Activated T-cell treated with anti-CD3 and anti-CD28 coated beads for 48 hours (primary cell): Measurements from ENCODE around the gene GRIN2D.

Experiments
- DNase-seq: peaks from one replicate; pipeline ENCODE4 v3.0.0-alpha.2; 2020; ENCODE audit warnings: low read depth

Gene GRIN2D

DNA sequence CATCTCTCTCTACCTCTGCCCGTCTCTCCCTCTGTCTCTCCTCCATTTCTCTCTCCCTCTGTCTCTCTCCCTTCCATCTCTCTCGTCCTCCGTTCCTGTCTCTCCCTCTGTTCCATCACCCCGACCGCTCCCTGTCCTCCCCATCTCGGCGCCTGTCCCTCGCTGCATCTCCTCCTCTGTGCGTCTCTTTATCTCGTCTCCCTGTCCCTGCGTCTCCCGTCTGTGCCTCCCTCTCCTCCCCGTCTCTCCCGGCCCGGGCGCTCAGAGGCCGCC lies 4.6 kb downstream of the GRIN2D start:
- no peak for DNase-seq

DNA sequence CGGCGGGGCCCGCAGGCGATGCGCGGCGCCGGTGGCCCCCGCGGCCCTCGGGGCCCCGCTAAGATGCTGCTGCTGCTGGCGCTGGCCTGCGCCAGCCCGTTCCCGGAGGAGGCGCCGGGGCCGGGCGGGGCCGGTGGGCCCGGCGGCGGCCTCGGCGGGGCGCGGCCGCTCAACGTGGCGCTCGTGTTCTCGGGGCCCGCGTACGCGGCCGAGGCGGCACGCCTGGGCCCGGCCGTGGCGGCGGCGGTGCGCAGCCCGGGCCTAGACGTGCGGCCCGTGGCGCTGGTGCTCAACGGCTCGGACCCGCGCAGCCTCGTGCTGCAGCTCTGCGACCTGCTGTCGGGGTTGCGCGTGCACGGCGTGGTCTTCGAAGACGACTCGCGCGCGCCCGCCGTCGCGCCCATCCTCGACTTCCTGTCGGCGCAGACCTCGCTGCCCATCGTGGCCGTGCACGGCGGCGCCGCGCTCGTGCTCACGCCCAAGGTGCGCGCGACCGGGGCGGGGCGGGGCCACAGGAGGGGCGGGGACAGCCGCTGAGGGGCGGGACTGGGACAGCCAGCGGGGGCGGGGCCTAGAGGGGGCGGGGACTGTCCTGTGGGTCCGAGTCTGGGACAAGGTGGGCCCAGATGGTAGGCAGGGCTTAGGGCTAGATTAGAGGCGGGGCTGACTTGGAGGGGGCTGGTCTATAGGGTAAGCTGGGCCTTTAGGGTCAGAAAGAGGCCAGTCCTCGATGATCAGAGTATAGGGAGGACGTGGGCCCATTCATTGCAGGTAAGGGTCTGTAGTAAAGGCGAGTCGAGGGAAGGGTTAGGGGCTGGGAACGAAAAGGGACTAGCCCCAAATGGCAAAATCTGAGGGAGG lies 5.1 kb downstream of the GRIN2D start:
- DNase-seq, result peak; percentile 88

DNA sequence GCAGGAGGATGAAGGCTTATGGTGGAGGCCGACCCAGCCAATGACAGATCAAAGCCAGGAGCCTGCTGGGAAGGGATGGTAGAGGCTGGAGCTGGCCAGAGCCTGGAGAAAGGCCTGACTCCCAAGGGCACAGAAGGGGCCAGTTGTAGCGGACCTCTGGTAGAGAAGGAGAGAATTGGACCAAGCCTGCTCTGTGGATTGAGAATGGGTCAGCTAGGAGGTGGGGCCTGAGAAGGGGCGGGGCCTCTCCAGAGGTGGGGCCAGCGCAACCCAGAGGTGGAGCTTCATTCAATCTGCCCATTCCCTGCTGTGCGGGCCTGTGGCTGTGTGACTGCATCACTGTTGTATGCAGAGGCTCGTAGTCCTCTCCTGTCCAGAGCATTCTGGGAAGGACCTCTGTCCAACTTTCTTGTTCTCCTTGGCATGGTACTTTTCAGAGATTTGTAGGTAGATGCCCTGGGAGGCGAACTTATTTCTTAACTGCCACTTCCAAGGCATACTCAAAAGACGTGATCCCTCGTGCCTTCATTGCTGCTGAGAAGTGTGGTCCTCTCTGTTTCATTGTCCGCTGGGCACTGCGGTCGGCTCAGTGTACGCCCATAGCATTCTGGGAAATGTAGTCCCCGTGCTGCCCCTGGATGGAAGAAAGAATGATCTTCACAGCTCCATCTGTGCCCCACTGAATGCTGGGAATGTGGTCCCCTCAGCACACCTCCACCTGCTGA lies 6.7 kb downstream of the GRIN2D start:
- no peak for DNase-seq

DNA sequence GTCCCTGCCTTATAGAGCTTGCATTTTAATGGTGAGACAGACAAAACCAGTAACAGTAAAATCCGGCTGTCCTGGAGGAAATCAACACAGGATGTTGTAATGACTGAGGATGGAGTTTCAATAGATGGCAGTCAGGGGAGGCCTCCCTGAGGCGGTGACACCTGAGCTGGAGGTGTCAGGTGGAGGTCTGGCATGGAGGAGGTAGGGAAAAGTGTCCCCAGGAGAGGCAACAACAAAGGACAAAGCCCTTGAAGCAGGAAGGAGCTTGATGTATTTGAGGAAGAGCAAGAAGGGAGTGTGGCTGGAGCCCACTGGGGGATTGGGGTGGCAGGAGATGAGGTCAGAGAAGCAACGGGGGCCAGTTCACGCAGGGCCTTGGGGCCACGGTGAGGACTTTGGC lies 7.8 kb downstream of the GRIN2D start:
- no peak for DNase-seq

DNA sequence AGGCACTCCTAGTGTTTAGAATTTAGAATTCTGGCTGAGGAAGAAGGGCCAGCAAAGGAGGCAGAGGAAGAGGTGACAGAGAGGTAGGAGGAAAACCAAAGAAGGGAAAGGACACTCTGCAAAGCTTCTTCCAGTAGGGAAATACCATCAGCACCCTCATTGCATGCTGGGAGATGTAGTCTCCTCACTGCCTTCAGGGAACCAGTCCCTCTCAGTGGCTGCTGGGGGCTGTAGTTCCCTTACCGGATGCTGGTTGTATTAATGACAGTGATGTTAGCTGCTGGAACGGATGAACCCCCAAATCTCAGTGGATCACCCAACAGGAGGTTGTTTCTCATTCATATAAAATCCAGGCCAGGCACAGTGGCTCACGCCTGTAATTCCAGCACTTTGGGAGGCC lies 10.1 kb downstream of the GRIN2D start:
- no peak for DNase-seq

DNA sequence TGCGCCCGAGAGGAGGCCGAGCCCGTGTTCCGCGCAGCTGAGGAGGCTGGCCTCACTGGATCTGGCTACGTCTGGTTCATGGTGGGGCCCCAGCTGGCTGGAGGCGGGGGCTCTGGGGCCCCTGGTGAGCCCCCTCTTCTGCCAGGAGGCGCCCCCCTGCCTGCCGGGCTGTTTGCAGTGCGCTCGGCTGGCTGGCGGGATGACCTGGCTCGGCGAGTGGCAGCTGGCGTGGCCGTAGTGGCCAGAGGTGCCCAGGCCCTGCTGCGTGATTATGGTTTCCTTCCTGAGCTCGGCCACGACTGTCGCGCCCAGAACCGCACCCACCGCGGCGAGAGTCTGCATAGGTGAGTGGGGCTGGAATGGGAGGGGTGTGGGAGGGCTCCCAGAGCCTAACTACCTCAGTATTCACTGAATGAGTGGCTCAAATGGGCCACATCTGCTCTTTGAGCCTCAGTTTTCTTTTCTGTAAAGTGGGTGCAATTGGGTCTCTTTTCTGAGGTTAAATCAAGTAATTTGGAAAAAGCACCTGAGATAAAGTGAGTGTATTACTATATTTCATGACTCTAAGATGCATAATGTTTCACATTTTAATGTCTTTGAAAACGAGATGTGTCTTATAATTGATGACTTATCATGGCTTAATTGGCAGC lies 11.7 kb downstream of the GRIN2D start:
- no peak for DNase-seq

DNA sequence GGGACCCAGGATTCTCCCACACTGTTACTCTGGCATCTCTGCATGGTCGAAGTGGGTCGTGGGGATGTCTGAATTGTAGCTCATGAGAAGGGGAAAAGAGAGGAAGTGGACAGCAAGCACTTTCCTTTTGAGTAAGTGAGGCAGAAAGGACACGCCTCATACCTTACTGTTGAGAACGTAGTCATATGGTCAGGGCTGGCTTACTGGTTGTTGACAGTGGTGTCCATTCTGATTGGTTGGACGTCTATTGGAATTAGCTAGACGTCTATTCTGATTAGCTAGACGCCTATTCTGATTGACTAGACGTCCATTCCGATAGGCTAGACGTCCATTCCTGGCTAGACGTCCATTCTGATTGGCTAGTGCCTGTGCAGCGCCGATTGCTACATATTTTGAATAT lies 12.4 kb downstream of the GRIN2D start:
- DNase-seq, result no peak

DNA sequence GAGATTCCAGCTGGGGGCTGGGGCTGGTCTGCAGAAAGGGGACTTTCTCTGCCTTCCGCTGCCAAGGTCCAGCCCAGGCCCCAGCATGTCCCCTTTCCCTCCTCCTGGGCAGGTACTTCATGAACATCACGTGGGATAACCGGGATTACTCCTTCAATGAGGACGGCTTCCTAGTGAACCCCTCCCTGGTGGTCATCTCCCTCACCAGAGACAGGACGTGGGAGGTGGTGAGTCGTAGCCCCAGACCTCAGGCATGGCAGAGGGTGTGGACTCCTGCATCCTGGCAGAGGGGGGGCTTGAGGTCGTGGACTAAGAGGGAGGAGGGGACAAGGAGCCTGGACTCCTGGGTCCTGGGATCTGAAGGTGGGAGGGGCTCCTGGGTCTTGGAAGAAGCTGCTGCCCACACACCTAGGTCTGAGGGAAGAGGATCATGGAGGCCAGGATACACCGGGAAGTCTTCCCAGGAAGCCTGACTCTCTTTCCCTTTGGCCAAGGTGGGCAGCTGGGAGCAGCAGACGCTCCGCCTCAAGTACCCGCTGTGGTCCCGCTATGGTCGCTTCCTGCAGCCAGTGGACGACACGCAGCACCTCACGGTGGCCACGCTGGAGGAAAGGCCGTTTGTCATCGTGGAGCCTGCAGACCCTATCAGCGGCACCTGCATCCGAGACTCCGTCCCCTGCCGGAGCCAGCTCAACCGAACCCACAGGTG lies 20.6 kb downstream of the GRIN2D start:
- DNase-seq, result no peak

DNA sequence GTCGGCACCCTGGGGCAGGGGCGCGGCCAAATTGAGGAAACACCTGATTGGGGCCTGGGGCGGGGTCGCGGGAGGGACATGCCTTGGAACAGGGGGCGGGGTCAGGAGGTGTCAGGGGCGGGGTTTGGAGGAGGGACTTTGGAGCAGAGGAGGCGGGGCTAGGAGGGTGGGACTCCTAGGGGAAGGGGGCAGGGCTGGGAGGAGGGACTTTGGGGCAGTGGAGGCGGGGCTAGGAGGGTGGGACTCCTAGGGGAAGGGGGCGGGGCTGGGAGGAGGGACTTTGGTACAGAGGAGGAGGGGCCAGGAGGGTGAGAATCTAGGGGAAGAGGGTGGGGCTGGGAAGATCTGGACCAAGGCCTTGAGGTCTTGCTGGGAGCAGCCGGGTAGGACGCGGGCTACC lies 21.9 kb downstream of the GRIN2D start:
- DNase-seq, result peak; percentile 73

DNA sequence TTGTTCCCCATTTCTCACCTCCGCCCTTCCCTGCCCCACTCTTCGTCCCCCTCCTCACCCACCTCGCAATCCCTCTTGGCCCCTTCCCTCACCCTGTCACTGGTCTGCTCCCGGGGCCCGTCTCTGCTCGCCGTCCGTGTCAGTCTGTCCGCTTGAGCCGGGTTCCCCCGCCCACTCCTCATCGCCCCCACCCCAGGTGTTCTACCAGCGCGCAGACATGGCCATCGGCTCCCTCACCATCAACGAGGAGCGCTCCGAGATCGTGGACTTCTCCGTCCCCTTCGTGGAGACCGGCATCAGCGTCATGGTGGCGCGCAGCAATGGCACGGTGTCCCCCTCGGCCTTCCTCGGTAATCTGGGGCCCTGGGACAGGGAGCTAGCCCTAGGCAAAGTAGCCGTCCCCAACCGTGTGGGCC lies 22.3 kb downstream of the GRIN2D start:
- DNase-seq, result no peak

DNA sequence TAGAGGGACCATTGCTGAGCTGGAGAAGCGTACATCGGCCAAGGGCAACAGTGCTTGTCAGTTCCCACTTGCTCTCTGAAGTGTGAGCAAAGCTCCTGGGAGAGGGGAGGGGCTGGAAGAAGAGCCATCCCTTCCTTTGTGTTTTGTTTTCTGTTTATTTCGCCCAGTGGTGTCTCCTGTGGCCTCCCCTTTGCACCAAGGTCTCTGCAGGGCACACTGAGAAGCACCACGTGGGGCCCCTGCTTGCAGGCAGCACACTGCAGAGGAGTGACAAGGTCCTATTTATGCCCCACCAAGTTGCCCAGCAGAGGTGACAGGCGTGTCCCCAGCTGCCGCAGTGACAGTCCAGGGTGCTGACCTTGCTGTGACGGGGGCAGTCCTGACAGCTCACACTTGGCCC lies 24.0 kb downstream of the GRIN2D start:
- DNase-seq, result no peak

DNA sequence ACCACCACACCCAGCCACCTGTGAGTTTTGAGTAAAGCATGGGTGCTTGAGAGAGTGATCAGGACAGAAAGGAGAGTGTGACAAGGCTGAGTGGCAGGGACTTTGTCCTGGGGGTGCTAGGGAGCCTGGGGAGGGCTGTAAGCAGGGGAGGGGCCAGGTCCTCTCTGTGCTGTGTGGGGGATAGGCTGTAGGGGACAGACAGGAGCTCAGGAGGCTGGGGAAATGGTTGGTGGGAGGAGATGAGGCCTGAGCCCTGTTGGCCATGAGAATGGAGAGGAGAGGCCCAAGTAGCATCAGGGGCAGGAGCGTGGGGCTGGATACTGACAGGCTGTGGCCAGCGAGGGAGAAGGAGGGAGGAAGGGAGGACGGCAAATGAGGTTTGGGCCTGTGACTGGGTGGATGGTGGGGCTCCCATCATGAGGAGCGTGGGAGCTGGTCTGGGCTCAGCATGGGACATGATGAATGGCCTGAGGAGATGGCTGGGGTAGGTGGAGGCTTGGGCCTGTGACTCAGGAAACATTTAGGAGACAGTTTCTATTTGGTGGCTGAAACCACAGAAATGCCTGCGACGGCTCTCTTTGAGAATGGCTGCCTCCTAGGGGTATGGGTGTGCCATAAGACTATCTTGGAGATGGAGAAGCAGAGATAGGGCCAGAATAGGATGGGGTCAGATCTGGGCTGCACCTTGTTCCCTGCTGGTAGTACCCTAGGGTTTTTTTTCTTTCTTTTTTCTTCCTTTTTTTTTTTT lies 25.0 kb downstream of the GRIN2D start:
- no peak for DNase-seq

DNA sequence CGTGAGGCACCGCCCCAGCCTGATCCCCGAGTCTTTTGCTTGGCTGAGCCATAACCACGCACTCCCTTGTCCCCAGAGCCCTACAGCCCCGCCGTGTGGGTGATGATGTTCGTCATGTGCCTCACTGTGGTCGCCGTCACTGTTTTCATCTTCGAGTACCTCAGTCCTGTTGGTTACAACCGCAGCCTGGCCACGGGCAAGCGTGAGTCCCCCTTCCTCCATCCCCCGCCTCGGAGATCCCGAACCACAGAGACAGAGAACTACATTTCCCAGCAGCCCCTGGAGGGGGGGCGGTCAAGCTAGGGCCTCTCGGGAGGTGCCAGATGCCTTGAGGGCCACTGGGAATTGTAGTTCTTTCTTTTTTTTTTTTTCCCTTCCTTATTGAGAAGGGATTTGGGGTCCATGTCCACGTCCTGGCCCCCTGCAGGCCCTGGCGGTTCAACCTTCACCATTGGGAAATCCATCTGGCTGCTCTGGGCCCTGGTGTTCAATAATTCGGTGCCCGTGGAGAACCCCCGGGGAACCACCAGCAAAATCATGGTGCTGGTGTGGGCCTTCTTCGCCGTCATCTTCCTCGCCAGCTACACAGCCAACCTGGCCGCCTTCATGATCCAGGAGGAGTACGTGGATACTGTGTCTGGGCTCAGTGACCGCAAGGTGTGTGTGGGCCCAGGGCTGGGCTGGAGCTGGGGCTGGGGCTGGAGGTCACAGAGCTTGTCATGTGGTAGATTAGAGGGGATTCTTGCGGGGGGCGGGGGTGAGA lies 25.9 kb downstream of the GRIN2D start:
- DNase-seq, result peak; percentile 74

DNA sequence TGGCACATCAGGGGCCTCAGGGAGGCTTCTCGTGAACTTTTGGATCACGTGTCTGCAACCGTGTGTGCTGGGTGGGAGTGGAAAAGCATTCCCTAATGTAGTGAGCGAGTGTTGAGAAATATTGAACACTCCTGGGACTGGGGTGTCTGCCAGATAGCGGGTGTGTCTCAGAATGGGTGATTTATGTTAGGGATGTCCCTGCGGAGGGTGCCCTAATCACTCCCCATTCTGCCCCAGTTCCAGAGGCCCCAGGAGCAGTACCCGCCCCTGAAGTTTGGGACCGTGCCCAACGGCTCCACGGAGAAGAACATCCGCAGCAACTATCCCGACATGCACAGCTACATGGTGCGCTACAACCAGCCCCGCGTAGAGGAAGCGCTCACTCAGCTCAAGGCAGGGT lies 28.1 kb downstream of the GRIN2D start:
- DNase-seq, result no peak

DNA sequence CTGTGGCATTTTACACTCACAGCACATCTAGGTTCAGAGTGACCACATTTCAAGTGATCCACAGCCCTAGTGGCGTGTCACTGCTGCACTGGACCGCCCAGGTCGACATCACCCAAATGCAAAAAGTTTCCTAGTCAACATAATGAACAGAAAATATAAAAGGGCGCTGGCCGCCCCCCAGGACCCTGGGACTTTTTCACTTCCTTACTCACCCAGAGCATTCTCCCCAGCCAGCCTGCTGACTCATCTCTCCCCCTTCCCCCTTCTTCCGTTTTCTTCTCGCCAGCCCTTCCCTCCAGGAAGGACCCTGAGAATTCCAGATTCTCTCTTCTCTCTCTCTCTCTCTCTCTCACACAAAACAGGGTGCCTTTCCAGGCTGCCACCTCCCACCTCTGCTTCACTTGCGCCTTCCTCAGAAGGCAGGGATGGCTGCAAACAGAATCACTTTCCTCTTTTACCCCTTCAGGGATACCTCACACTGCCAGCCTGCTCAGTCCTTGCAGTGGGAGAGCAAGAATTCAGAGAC lies 31.3 kb downstream of the GRIN2D start:
- no peak for DNase-seq

DNA sequence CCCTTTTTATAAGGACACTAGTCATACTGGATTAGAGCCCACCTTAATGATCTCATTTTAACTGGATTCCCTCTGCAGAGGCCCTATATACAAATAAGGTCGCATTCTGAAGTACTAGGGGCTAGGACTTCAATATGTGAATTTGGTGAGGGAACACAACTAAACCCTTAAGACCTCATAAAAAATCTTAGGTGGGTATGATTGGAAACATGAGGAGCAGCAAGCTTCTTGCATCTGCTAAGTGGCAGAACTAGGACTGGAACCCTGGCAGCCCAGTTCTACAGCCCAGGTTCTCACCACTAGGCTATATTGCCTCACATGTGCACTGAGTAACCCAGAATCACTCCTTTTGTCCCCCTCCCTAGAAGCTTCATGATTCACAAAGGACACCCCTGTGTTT lies 35.2 kb downstream of the GRIN2D start:
- no peak for DNase-seq

DNA sequence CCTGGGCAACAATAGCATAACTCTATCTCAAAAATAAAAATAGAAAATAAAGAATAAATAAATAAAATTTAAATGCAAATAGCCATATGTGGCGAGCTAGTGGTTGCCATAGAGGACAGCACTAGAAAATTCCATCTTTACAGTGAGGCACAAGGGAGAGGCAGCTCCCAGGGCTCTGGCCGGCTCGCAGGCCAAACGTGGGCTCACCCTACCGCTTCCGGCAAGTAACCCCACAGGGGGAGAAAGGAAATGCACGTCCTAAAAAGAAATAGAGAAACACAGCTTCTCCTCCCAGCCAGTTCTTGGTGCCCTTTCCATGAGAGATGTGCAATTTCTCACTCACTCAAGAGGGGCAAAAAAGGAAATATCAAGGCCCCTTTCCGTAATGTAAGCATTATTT lies 39.9 kb downstream of the GRIN2D start:
- no peak for DNase-seq

DNA sequence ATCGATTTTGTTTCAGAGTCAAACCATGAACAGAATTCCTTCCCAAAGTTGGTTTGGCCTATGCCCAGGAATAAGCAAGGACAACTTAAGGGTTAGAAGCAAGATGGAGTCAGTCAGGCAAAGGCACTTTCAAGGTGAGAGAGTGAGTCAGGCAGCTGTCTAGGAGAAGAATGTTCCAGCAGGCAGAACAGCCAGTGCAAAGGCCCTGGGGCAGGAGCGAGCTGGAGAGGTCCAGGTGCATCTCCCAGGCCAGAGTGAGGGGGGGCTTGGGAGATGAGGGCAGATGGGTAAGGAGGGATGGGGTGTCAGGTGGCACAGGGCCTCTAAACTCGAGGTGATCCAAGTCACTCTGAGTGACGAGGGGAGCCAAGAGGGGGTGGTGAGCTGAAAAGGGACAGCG lies 43.1 kb downstream of the GRIN2D start:
- no peak for DNase-seq

DNA sequence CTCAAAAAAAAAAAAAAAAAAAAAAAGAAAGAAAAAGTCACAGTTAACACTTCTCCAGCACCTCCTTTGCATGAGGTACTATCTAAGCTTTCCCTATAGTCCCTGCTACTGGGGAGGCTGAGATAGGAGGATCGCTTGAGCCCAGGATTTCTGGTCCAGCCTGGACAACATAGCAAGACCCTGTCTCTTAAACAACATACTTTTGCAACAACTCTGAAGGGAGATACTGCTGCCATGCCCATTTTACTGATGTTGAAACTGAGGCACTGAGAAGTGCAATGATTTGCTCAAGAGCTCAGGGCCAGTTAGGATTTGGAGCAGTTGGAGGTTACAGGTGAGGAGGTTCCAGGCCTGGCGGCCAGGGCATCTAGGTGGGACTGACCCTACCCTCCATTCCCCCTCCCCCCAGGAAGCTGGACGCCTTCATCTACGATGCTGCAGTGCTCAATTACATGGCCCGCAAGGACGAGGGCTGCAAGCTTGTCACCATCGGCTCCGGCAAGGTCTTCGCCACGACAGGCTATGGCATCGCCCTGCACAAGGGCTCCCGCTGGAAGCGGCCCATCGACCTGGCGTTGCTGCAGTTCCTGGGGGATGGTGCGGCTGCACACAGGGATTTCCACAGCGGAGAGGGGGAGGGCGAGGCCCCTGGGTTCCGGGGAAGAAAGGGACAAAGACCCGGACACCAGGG lies 48.0 kb downstream of the GRIN2D start:
- no peak for DNase-seq
